Esophagus muscularis mucosa (tissue), 4 donors: ENCODE results near the gene GIPC2. TPM values are rescaled to one million over a fixed set of nuclear protein-coding genes. Genes with fewer than 3 reads are reported as not detected.

Experiments
- DNase-seq: peaks from one replicate; pipeline ENCODE4 v3.0.0-alpha.2; 2017; ENCODE audit errors: extremely low spot score
- H3K27ac ChIP-seq, 4 donors: fragments of 200-600 bp; sonication (generic); replicated peaks in 1 of 4; 1 replicate in 3 of 4; 2 replicates in 1 of 4; pipeline ENCODE4 v1.5.1; 2016 to 2019; ENCODE audit warnings: mild to moderate bottlenecking in 1 of 4
- H3K27me3 ChIP-seq, 4 donors: fragments of 200-600 bp; sonication (generic); one replicate each; pipeline versions ENCODE4 v1.5.1 to v1.6.0; 2016 to 2019
- H3K36me3 ChIP-seq, 4 donors: fragments of 200-600 bp; sonication (generic); one replicate each; pipeline ENCODE4 v1.5.1; 2016 to 2019
- H3K4me1 ChIP-seq, 4 donors: fragments of 200-600 bp; sonication (generic); one replicate each; pipeline ENCODE4 v1.5.1; 2016 to 2019
- H3K4me3 ChIP-seq, 4 donors: fragments of 200-600 bp; sonication (generic); 1 replicate in 2 of 4; 2 replicates in 2 of 4; pipeline ENCODE4 v1.5.1; 2016 to 2019; ENCODE audit warnings: mild to moderate bottlenecking in 4 of 4, moderate library complexity in 1 of 4
- H3K9me3 ChIP-seq, 4 donors: fragments of 200-600 bp; sonication (generic); 1 replicate in 3 of 4; 2 replicates in 1 of 4; pipeline ENCODE4 v1.5.1; 2016 to 2019
- CTCF ChIP-seq, 3 experiments: fragments of 200-600 bp in 2 of 3; fragments of 450-650 bp in 1 of 3; sonication (generic) in 2 of 3; IDR thresholded peaks; one replicate each; pipeline ENCODE4 v1.5.1; 2017 to 2019; ENCODE audit warnings: antibody characterized with exemption in 3 of 3, mild to moderate bottlenecking in 2 of 3, moderate library complexity in 1 of 3
- EP300 ChIP-seq: sonication (generic); formaldehyde crosslinking; IDR thresholded peaks from one replicate; pipeline ENCODE4 v1.6.1; 2017; ENCODE audit warnings: antibody characterized with exemption
- POLR2A ChIP-seq: fragments of 450-650 bp; IDR thresholded peaks from one replicate; pipeline ENCODE4 v1.6.1; 2017; ENCODE audit warnings: antibody characterized with exemption, moderate library complexity, mild to moderate bottlenecking, low read depth
- POLR2AphosphoS5 ChIP-seq, 2 donors: sonication (generic); formaldehyde crosslinking; IDR thresholded peaks; one replicate each; pipeline ENCODE4 v1.6.1; 2017; ENCODE audit warnings: antibody characterized with exemption in 2 of 2
- WGBS: methylation state at CpG from one replicate; pipeline ENCODE4 v1.1.5; 2018; 5-methylcytosine and 5-hydroxymethylcytosine counted together
- intact Hi-C: fragments of 100-400 bp; cut with DNase I; formaldehyde crosslinking; loops from one replicate; pipeline ENCODE4 v1.15.1; 2023
- total RNA-seq, 4 donors: library from RNA; depleted of rRNA; stranded (reverse); fragments of >200 nt; gene quantifications; one replicate each; pipeline versions ENCODE4 v1.1.0 to v1.2.1, GENCODE V29; 2016

Gene GIPC2
- total RNA-seq, 4 donors from 2014 or later = 4.5 to 8.7 (median 6.8) TPM

GRCh38 chr1:78004719-78005447 lies 40.9 kb upstream of the GIPC2 start, which contains the start of gene DNAJB4:
Gene DNAJB4 (plus strand): TSS chr1:78004939. CDS start chr1:78005111, 172 bp downstream.
- H3K9me3 ChIP-seq = no peaks in the 10 kb centered on the region
- 2% methylated on average over 12 of the region's 12 CpGs for WGBS
- H3K36me3 ChIP-seq = no peaks in the 10 kb centered on the region
- no peaks in the 10 kb centered on the region for H3K27me3 ChIP-seq
- peaks cover 12 to 42% (median 36%) of the 10 kb centered on the region in 4 donors for H3K4me1 ChIP-seq
- TF ChIP-seq EP300 (no peak), CTCF (IDR thresholded peaks at IDR 0.05) (peak in 1 of 3 experiments; percentile 10), POLR2A (peak; percentile 91), POLR2AphosphoS5 (IDR thresholded peaks at IDR 0.05) (peak; percentile 96 to 99)
- peak within 1 kb of the TSS; percentile 88 to 93 (median 89) for H3K27ac ChIP-seq
- H3K4me3 ChIP-seq = peak within 1 kb of the TSS; percentile 62 to 68 (median 68)
- intact Hi-C loops = loop anchor here (2.0 to 5.0 kb wide), 2 partner anchors 26 to 42 kb away; partner anchors contain the start of genes FUBP1 and GIPC2
- peak; percentile 92 for DNase-seq

GRCh38 chr1:78005448-78005722 lies 40.4 kb upstream of the GIPC2 start:
- WGBS = 0% methylated on average over 1 of the region's 1 CpG
- intact Hi-C loops = loop anchor here (2.0 to 5.0 kb wide), 2 partner anchors 27 to 42 kb away; partner anchors contain the start of genes FUBP1 and GIPC2
- no peak for DNase-seq
- Histone ChIP-seq H3K4me3 (peak overlapping the region; percentile 62 to 68 (median 68)), H3K27ac (peak overlapping the region; percentile 88 to 93 (median 89)), H3K27me3 (no peaks in the 10 kb centered on the region), H3K4me1 (peaks cover 17 to 46% (median 41%) of the 10 kb centered on the region in 4 donors), H3K9me3 (no peaks in the 10 kb centered on the region), H3K36me3 (no peaks in the 10 kb centered on the region)
- TF ChIP-seq POLR2A = no peak

- Histone ChIP-seq H3K4me1 (peaks cover 17 to 48% (median 45%) of the 10 kb centered on the region in 4 donors), H3K9me3 (no peaks in the 10 kb centered on the region), H3K27ac (peak overlapping the region; percentile 88 to 93 (median 89)), H3K27me3 (no peaks in the 10 kb centered on the region), H3K36me3 (no peaks in the 10 kb centered on the region), H3K4me3 (peak overlapping the region; percentile 62 to 68 (median 68))
- TF ChIP-seq CTCF (IDR thresholded peaks at IDR 0.05) (no peak), POLR2AphosphoS5 (IDR thresholded peaks at IDR 0.05) (peak in 1 of 2 donors; percentile 93), EP300 (no peak), POLR2A (peak; percentile 31)
- WGBS = 0% methylated on average over 1 of the region's 1 CpG
- intact Hi-C loops = loop anchor here (2.0 to 5.0 kb wide), 2 partner anchors 27 to 42 kb away; partner anchors contain the start of genes FUBP1 and GIPC2
- DNase-seq = no peak
These were observed 40.0 kb upstream of the GIPC2 start for GRCh38 chr1:78005755-78006154.

- intact Hi-C loops = loop anchor here (5.0 kb wide), 1 partner anchor 41 kb away; the partner anchor contains the start of gene GIPC2
- H3K27ac ChIP-seq = peak overlapping the region; percentile 88 to 93 (median 89)
These were observed 39.2 kb upstream of the GIPC2 start for GRCh38 chr1:78006521-78006920.

GRCh38 chr1:78007677-78008341 lies 38.0 kb upstream of the GIPC2 start:
- no peaks in the 10 kb centered on the region for H3K27me3 ChIP-seq
- H3K27ac ChIP-seq = peak overlapping the region; percentile 88 to 93 (median 89)
- 67% methylated on average over 4 of the region's 4 CpGs for WGBS
- DNase-seq = no peak
- H3K36me3 ChIP-seq = peaks cover 0 to under 1% (median under 1%) of the 10 kb centered on the region in 4 donors
- TF ChIP-seq CTCF (IDR thresholded peaks at IDR 0.05) = no peak
- TF ChIP-seq POLR2A = no peak
- no peak for TF ChIP-seq POLR2AphosphoS5 (IDR thresholded peaks at IDR 0.05)
- TF ChIP-seq EP300 = no peak
- peak overlapping the region; percentile 62 to 68 (median 68) for H3K4me3 ChIP-seq
- intact Hi-C loops = loop anchor here (5.0 kb wide), 1 partner anchor 39 kb away; the partner anchor contains the start of gene GIPC2
- no peaks in the 10 kb centered on the region for H3K9me3 ChIP-seq
- H3K4me1 ChIP-seq = peaks cover 24 to 56% (median 54%) of the 10 kb centered on the region in 4 donors

More at GRCh38 chr1:78006521-78006920, 39.2 kb upstream of the GIPC2 start:
- Histone ChIP-seq H3K9me3 (no peaks in the 10 kb centered on the region), H3K4me3 (peak overlapping the region; percentile 62 to 68 (median 68)), H3K27me3 (no peaks in the 10 kb centered on the region), H3K4me1 (peaks cover 24 to 55% (median 52%) of the 10 kb centered on the region in 4 donors), H3K36me3 (no peaks in the 10 kb centered on the region)
- no peak for DNase-seq
- no peak for TF ChIP-seq POLR2A
